Loucy (cell line): ENCODE measurements around the gene LMAN1L.

Source experiments
- H2AFZ ChIP-seq: fragments of 200-600 bp; sonication (generic); 2 replicates; pipeline ENCODE4 v1.6.0; 2016; ENCODE audit warnings: antibody characterized with exemption, mild to moderate bottlenecking, low read length, moderate library complexity
- H3F3A ChIP-seq: fragments of 200-600 bp; 2 replicates; pipeline ENCODE4 v1.6.0; 2016; ENCODE audit warnings: antibody characterized with exemption, low read depth, mild to moderate bottlenecking
- H3K27me3 ChIP-seq: fragments of 200-600 bp; sonication (generic); 2 replicates; pipeline ENCODE4 v1.6.1; 2014; ENCODE audit warnings: low read length, mild to moderate bottlenecking; ENCODE audit not compliant: insufficient read depth, poor library complexity, severe bottlenecking
- H3K36me3 ChIP-seq: fragments of 200-600 bp; sonication (generic); 2 replicates; pipeline ENCODE4 v1.6.1; 2016; ENCODE audit warnings: low read length; ENCODE audit not compliant: insufficient read depth
- H3K4me1 ChIP-seq: fragments of 200-600 bp; sonication (generic); 2 replicates; pipeline ENCODE4 v1.5.1; 2014; ENCODE audit warnings: low read length, mild to moderate bottlenecking; ENCODE audit not compliant: insufficient read depth, poor library complexity, severe bottlenecking
- H3K4me2 ChIP-seq: fragments of 200-600 bp; sonication (generic); 2 replicates; pipeline ENCODE4 v1.6.0; 2014; ENCODE audit warnings: antibody characterized with exemption, low read length, low read depth, mild to moderate bottlenecking; ENCODE audit not compliant: poor library complexity, severe bottlenecking
- H3K4me3 ChIP-seq: fragments of 200-600 bp; sonication (generic); 2 replicates; pipeline ENCODE4 v1.5.1; 2014; ENCODE audit warnings: low read length, mild to moderate bottlenecking, mixed read lengths; ENCODE audit not compliant: poor library complexity, severe bottlenecking
- H3K79me2 ChIP-seq: fragments of 200-600 bp; sonication (generic); 2 replicates; pipeline ENCODE4 v1.6.1; 2014; ENCODE audit warnings: low read length; ENCODE audit not compliant: insufficient read depth
- H3K9ac ChIP-seq: fragments of 200-600 bp; sonication (generic); 2 replicates; pipeline ENCODE4 v1.6.0; 2014; ENCODE audit warnings: mild to moderate bottlenecking, low read depth, low read length, moderate library complexity; ENCODE audit not compliant: poor library complexity, severe bottlenecking
- H3K9me2 ChIP-seq: fragments of 200-600 bp; sonication (generic); replicated peaks from 2 replicates; pipeline ENCODE4 v1.6.1; 2016; ENCODE audit warnings: low read depth, low read length, mixed read lengths
- H3K9me3 ChIP-seq: fragments of 200-600 bp; sonication (generic); 2 replicates; pipeline ENCODE4 v1.6.1; 2014; ENCODE audit warnings: mild to moderate bottlenecking, antibody characterized with exemption, low read length, low read depth; ENCODE audit not compliant: insufficient read depth
- H4K20me1 ChIP-seq: fragments of 200-600 bp; sonication (generic); 2 replicates; pipeline ENCODE4 v1.6.0; 2014; ENCODE audit warnings: antibody characterized with exemption, low read length, mild to moderate bottlenecking; ENCODE audit not compliant: insufficient read depth, poor library complexity, severe bottlenecking
- EZH2phosphoT487 ChIP-seq: fragments of 200-600 bp; IDR thresholded peaks from 2 replicates; pipeline ENCODE4 v1.6.1; 2018; ENCODE audit warnings: antibody characterized with exemption, mild to moderate bottlenecking, moderate library complexity, borderline replicate concordance
- TF ChIP-seq, protein P1 (sequence below): fragments of 200-600 bp; sonication (generic); conservative IDR thresholded peaks from 2 replicates; pipeline ENCODE4 v1.5.1; 2014; ENCODE audit warnings: mild to moderate bottlenecking, antibody characterized with exemption, low read length

The LMAN1L gene

DNA sequence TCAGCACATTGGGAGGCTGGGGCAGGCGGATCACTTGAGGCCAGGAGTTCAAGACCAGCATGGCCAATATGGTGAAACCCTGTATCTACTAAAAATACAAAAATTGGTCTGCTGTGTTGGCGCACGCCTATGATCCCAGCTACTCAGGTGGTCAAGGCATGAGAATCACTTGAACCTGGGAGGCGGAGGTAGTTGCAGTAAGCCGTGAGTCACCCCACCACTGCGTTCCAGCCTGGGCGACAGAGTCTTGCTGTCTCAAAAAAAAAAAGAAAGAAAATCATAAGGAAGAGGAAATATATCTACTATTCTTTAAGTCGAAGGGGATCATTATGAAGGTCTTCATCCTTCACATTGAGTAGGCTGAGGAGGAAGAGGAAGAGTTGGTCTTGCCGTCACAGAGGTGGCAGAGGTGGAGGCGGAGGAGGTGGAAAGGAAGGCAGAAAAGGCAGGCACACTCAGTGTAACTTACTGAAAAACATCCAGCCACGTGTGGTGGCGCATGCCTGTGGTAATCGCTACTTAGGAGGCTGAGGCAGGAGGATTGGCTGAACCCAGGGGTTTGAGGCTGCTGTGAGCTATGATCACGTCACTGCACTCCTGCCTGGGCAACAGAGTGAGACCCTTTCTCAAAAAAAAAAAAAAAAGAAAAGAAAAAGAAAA is 16.5 kb upstream of the LMAN1L start:
- no peak overlapping the region for H3K4me3 ChIP-seq
- no peaks in the 10 kb centered on the region for H3K9me2 ChIP-seq
- H3K36me3 ChIP-seq: peaks cover 51% of the 10 kb centered on the region; the same call in 1 of the 2 replicates
- TF ChIP-seq, protein P1, sequence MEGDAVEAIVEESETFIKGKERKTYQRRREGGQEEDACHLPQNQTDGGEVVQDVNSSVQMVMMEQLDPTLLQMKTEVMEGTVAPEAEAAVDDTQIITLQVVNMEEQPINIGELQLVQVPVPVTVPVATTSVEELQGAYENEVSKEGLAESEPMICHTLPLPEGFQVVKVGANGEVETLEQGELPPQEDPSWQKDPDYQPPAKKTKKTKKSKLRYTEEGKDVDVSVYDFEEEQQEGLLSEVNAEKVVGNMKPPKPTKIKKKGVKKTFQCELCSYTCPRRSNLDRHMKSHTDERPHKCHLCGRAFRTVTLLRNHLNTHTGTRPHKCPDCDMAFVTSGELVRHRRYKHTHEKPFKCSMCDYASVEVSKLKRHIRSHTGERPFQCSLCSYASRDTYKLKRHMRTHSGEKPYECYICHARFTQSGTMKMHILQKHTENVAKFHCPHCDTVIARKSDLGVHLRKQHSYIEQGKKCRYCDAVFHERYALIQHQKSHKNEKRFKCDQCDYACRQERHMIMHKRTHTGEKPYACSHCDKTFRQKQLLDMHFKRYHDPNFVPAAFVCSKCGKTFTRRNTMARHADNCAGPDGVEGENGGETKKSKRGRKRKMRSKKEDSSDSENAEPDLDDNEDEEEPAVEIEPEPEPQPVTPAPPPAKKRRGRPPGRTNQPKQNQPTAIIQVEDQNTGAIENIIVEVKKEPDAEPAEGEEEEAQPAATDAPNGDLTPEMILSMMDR: no peak
- TF ChIP-seq EZH2phosphoT487: no peak
- no peaks in the 10 kb centered on the region for H3K27me3 ChIP-seq
- H3K9ac ChIP-seq: no peak overlapping the region
- H3K79me2 ChIP-seq: peaks cover 74% of the 10 kb centered on the region
- H3F3A ChIP-seq: no peaks in the 10 kb centered on the region
- peaks cover 24% of the 10 kb centered on the region for H3K4me1 ChIP-seq
- H2AFZ ChIP-seq: no peak overlapping the region
- no peak overlapping the region for H3K4me2 ChIP-seq
- H3K9me3 ChIP-seq: no peaks in the 10 kb centered on the region
- H4K20me1 ChIP-seq: peaks cover 82% of the 10 kb centered on the region

DNA sequence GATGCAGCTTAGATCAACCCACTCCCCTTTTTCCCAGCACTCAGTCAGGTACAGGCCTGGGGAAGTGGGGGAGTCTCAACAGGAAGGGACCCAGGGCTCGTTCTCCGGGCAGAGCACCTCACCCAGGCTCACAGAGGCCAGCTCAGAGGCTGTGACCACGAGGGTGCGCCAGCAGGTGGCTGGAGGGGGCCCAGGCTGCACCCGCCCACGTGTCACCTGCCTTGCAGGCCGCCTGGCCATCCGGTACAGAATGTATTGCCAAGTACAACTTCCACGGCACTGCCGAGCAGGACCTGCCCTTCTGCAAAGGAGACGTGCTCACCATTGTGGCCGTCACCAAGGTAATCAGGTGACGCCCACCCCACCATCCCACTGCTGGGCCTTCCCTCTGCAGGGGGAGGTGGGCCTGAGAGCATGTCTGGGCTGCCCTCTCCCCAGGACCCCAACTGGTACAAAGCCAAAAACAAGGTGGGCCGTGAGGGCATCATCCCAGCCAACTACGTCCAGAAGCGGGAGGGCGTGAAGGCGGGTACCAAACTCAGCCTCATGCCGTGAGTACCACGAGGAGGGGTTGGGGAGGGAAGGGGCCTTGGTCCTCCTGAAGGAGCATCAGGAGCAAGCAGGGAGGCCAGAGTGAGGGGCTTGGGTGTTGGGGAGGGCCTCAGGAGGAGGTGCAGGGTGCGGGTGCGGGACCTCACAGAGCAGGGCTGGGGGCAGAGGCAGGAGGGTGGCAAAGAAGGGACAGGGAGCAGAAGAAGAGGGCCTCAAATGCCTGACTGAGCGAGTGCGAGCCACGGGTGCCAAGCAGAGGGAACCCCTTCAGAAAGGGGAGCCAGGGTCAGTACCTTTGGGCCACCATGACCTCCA is 14.0 kb upstream of the LMAN1L start:
- no peaks in the 10 kb centered on the region for H3K27me3 ChIP-seq
- H3K9me2 ChIP-seq: no peaks in the 10 kb centered on the region
- no peaks in the 10 kb centered on the region for H3F3A ChIP-seq
- peaks cover 56% of the 10 kb centered on the region for H4K20me1 ChIP-seq
- H3K4me1 ChIP-seq: no peaks in the 10 kb centered on the region
- TF ChIP-seq, protein P1: no peak
- TF ChIP-seq EZH2phosphoT487: no peak
- H3K9ac ChIP-seq: no peak overlapping the region
- H3K9me3 ChIP-seq: no peaks in the 10 kb centered on the region
- no peak overlapping the region for H3K4me2 ChIP-seq
- H3K36me3 ChIP-seq: peaks cover 65% of the 10 kb centered on the region; the same call in 1 of the 2 replicates
- H2AFZ ChIP-seq: no peak overlapping the region
- peaks cover 49% of the 10 kb centered on the region for H3K79me2 ChIP-seq
- no peak overlapping the region for H3K4me3 ChIP-seq

DNA sequence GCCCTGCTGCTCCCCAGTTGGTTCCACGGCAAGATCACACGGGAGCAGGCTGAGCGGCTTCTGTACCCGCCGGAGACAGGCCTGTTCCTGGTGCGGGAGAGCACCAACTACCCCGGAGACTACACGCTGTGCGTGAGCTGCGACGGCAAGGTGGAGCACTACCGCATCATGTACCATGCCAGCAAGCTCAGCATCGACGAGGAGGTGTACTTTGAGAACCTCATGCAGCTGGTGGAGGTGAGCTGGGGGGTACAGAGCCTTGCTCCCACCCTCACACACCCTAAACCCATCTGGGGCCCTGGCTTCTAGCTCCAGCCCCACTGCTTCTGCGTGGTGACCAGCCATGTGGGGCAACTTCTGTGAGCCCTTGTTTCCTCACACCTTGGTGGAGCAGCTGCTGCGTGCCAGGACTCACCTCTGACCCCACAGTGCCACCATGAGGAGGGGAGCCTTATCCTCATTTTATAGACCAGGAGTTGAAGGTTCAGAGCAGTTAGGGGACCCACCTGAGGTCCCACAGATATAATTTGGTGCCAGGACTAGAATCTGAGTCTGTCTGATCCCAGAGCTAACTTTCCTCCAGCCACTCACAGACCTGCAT is 13.3 kb upstream of the LMAN1L start:
- Histone ChIP-seq H3K9me2 (no peaks in the 10 kb centered on the region), H3K9me3 (no peaks in the 10 kb centered on the region), H3K9ac (no peak overlapping the region), H3F3A (peaks cover 3% of the 10 kb centered on the region; the same call in 1 of the 2 replicates), H2AFZ (no peak overlapping the region), H3K27me3 (no peaks in the 10 kb centered on the region), H4K20me1 (peaks cover 50% of the 10 kb centered on the region), H3K4me1 (no peaks in the 10 kb centered on the region), H3K4me2 (no peak overlapping the region), H3K36me3 (peaks cover 73% of the 10 kb centered on the region; the same call in 1 of the 2 replicates), H3K79me2 (peaks cover 42% of the 10 kb centered on the region; the same call in 1 of the 2 replicates), H3K4me3 (no peak overlapping the region)
- TF ChIP-seq, protein P1: no peak; the same call in 1 of the 2 replicates
- TF ChIP-seq EZH2phosphoT487: no peak
